CD4-positive, alpha-beta T cell treated with Interleukin-10 for 1 hour (primary cell): ENCODE measurements around the gene CYP3A4.
"Not testable (repeated sequence)": the region's sequence is repeated elsewhere in the genome, so short reads cannot be mapped to it uniquely, and the experiment has no call there.

Experiments
- DNase-seq: peaks from one replicate; pipeline ENCODE4 v3.0.0-alpha.2; 2020

Gene CYP3A4

DNA sequence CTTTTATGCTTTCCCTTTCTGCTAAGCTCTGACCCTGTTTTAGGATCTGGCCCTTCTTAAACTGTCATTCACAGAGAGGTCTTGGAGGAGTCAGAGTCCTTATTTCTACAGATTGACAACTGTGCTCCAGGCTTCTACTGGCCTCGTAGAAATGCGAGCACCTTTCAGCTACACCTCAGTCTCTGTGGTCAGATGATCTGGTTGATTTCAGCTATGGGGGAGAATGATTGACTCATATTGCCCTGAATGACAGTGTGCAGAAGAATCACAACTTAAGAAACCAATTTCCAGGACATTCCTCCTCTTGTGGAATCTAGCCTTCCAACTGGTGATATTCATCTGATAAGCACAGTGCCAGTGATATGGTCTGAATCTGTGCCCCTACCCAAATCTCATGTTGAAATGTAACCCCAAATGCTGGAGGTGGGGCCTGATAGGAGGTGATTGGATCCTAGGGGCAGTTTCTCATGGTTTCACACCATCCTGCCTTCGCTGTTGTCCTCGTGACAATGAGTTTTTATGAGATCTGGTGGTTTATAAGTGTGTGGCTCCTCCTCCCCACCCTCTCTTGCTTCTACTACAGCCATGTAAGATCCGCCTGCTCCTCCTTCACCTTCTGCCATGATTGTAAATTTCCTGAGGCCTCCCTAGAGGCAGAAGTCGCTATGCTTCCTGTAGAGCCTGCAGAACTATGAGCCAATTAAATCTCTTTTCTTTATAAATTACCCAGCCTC, 35.0 kb downstream of the CYP3A4 start:
- DNase-seq: no peak

DNA sequence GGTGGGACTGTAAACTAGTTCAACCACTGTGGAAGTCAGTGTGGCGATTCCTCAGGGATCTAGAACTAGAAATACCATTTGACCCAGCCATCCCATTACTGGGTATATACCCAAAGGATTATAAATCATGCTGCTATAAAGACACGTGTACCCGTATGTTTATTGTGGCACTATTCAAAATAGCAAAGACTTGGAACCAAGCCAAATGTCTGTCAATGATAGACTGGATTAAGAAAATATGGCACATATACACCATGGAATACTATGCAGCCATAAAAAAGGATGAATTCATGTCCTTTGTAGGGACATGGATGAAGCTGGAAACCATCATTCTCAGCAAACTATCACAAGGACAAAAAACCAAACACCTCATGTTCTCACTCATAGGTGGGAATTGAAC, 37.1 kb downstream of the CYP3A4 start:
- not testable (repeated sequence) for DNase-seq

DNA sequence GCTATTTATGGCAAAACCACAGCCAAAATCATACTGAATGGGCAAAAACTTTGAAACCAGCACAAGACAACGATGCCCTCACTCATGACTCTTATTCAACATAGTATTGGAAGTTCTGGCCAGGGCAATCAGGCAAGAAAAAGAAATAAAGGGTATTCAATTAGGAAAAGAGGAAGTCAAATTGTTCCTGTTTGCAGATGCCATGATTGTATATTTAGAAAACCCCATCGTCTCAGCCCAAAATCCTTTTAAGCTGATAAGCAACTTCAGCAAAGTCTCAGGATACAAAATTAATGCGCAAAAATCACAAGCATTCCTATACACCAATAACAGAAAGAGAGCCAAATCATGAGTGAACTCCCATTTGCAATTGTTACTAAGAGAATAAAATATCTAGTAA, 38.6 kb downstream of the CYP3A4 start:
- not testable (repeated sequence) for DNase-seq

DNA sequence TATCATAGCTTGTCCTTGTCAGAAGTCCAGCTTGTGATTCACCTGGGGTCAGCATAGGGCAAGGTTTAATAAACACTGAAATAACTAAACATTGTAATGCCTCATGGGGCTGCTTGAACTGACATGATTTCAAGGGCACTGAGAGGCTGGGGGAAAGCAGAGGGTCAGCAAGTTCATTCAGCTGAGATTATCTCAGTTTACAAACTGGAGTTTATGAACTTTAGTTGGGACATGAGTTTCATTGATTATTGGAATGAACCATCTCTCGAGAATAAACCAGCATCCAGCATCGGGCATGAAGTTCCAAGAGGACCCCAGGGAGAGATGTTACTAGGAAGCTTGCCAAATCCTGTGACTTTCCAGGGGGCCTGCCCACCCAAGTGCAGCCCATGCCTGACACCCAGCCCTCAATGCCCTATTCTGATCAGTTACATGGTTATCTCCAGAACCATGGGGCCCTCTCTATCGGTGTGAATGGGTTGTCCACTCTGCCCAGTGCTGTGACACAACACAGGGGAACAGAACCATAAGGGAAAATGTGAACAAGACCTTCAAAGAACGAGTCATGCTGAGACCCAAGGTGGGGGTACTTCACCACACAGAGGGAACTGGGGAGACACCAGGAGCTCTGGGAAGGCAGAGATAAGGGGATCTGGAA, 41.1 kb downstream of the CYP3A4 start:
- no peak for DNase-seq

DNA sequence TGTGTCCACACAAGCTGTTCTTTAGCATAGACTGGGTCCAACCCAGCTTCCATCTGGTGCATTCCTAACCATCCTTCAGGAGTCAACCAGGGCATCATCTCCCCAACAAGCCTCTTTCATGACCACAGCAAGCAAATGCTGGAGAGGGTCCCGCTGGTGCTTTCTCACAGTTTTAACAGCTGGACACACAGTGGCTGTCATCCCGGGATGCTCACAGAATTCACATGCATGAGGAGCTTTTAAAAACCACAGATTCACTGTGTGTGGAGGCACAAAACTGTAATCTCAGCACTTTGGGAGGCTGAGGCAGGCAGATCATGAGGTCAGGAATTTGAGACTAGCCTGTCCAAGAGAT, 42.6 kb downstream of the CYP3A4 start:
- DNase-seq: no peak

DNA sequence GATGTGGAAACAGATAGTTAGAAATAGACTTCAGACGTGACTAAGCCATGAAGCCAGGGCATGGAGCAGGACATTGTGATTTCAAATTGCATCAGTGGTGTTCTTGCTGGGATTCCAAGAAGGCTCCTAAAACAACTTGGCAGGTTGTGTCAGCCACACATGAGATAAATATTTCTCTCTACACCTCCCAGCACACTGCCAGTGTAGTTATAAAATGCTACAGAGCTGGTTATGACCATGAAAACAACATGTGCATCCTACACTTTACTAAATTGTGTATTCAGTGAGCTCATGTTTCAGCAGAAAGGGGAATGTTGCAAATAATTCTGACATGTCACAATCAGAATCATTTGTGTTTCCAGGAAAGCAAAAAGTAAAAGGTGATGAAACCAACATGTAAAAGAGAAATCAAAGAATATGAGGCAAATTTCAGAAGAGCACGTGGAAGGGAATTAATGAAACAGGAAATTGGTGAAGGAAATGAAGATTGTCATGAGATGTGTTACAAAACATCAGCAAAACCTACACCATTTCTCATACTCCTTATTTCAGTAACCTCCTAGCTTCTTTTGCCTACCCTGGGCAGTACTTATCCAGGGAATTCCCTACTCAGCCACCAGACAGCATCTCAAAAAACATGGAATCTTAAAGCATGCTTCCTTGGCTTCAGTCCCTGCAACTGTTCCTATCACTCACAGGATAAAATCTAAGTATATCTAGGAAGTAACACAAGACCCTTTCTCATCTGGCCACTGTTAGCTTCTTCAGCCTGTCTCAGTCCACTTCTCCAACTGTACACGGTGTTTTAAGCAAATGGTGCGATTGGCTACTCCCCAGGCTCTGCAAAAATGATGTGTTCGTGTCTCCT, 43.2 kb downstream of the CYP3A4 start:
- no peak for DNase-seq

DNA sequence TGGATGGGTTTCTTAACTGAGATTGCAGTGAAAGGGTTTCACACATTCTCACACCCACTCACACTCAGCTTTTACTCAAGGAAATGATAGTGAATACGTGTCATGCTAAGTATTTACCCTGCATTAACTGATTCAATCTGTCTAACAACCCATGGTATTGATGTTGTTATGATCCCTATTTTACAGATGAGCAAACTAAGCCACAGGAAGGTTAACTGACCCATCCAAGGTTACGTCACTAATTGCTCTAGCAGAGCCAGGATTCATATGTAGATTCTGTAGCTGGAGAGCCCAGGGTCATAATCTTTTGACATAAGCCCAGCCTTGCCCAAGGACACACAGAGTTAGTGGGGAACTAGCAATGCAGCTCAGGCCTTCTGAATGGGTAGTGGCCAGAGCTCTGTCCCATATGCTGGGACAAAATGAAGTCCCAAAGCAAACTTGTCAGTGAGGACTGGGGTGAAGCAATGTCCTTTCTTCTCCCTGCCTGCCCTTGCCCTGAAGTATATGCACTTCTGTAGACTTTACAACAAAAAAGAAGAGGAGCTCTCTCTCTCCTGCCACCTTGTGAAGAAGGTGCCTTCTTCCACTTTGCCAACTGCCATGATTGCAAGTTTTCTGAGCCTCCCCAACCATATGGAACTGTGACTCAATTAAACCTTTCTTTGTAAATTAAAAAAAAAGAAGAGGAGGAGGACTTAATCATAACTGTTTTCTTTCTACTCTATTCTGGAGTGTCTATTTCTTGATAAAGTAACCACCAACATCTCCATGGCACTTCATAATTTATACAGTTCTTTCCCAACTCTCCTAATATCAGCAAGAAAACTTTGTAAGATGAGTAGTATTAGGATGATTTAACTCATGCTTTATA, 44.0 kb downstream of the CYP3A4 start:
- DNase-seq: no peak

DNA sequence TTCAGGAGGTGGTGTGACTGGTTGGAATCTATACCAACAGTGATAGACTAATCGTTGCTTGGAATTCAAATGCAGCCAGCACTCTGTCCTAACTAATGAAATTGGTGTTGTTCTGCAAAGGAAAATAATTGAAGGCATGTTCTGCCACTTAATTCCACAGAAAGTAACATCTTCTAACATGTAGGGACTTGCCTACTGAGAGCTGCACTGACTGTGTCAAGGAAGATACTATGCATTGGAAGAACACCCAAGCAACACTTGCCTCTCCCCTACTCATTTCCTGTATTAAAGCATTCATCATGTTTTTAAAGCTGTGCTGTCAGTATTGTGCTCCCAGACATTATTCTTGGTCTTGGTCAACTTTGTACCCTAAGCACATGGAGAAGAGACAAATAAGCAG, 46.3 kb downstream of the CYP3A4 start:
- no peak for DNase-seq

DNA sequence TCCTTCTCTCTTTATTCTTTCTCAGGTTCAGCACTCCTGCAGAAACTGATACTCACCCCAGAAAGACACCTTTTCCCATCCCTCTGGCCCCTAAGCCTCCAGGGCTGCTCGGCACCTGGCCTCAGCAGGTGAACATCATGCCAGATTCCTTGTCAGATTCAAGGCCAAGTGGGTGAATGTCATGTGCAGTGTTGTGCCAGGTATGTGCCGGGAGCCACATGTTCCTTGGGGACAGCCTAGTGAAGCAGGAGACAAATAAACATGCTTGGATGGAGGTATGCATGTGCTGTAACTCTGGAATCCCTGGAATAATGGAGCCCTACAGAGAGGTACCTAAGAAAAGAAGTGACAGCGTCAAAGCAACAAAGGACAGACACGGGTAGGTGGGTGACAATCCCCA, 47.3 kb downstream of the CYP3A4 start:
- not testable (repeated sequence) for DNase-seq

DNA sequence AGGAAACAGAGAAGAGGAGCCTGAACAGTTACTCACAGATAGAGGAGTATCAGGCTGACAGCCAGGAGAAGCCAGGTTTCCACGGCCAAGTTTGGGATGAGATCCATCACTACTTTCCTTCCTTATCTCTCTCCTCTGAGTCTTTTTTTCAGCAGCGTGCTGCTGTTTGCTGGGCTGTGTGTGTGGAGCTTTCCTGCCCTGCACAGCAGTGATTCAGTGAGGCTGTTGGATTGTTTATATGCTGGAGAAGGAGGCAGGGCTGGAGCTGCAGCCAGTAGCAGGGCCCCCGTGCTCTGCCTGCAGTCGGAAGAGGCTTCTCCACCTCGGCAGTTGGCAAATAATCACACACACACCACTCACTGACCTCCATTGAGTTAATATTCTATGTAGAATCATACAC, 49.0 kb downstream of the CYP3A4 start, which contains the start of gene CYP3A7:
Gene CYP3A7, minus strand, starts transcription at position 210 of the 400 bp plus-strand sequence. Its CDS starts 103 bp downstream, at position 107.
- no peak for DNase-seq

DNA sequence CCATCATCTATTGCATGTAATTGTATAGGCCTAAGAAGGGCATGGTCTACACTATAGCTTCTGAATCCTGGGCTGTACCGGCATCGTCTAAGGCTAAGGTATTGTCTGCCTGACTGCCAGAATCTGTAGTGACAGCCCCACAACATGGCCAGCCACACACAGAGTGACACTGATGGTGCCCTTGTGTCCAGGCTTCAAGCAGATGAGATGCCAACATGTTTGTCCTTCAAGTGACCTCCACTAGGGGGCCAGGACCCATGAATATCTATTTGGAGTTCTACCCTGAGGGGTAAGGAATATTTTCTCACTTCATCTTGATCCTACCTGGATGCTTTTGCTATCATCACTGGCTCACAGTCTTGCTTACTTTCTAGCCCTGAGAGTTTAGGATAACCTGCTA, 50.5 kb downstream of the CYP3A4 start:
- DNase-seq: no peak

DNA sequence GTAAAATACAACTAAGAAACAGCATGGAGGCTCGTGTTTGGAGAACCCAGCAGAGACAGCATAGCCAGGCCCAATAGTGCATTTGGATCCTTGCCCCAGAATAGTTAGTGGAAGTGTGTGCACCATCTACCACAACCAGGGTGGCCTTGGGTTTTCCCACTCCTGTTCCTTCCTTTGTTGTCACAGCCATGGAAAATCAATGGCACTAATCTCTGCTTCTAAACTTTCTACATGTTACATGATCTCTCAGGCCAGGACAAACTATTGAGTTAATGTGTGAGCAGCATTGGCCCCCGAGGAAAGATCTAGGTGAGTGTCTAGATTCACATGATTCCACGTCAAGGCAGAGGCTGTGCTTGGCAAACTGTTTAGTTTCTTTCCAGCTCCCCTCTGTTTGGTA, 51.0 kb downstream of the CYP3A4 start:
- DNase-seq: no peak

DNA sequence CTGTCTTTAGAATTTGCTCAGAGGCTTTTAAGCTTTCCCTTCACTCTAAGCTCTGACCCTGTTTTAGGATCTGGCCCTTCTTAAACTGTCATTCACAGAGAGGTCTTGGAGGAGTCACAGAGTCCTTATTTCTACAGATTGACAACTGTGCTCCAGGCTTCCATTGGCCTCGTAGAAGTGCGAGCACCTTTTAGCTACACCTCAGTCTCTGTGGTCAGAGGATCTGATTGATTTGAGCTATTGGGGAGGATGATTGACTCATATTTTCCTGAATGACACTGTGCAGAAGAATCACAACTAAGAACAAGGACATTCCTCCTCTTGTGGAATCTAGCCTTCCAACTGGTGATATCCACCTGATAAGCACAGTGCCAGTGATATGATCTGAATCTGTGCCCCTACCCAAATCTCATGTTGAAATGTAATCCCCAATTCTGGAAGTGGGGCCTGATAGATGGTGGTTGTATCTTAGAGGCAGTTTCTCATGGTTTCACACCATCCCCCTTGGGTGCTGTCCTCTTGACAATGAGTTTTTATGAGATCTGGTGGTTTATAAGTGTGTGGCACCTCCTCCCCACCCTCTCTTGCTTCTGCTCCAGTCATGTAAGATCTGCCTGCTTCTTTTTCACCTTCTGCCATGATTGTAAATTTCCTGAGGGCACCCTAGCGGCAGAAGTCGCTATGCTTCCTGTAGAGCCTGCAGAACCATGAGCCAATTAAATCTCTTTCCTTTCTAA, 52.2 kb downstream of the CYP3A4 start:
- DNase-seq: no peak

DNA sequence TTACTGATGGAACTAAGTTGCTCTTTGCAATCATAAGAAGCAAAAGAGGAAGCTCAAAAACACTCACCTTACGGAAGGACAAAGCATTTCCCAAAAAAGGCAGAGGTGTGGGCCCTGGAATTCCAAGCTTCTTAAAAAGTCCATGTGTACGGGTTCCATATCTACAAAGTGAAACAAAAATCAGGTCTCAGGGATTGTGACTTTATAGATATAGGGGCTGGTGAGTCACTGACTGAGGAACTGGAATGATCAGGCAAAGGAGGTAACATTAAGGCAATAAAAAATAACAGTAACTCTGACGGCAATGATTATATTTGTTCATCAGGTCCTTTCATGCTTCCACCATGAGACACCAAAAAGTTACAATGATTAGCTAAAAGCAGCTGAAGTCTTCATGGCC, 53.0 kb downstream of the CYP3A4 start:
- no peak for DNase-seq

DNA sequence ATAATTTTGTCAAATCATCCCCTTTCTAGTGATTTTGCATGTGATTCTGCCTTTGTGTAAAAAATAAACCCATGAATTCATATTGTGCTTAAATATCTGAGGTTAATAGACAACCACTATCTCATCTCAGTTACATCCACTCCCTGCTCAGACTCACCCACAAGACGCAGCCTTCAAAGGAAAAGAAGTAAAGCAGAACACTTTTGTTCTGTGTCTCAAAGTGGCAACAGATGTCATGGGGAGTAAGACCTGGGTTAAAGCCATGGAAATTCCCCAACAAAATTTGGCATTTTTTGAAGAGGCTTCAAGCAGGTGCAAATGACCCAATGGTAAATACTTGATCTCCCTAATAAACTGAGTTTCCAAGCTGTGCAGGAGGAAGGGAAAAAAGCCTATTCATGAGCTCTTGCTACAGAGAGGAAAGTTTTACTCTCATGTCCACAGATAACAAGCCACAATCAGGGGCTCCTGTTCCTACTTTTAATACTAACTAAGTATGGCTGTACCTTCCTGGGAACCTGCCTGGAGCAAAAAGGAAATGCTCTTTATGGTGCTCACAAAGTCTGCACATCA, 53.7 kb downstream of the CYP3A4 start:
- no peak for DNase-seq

DNA sequence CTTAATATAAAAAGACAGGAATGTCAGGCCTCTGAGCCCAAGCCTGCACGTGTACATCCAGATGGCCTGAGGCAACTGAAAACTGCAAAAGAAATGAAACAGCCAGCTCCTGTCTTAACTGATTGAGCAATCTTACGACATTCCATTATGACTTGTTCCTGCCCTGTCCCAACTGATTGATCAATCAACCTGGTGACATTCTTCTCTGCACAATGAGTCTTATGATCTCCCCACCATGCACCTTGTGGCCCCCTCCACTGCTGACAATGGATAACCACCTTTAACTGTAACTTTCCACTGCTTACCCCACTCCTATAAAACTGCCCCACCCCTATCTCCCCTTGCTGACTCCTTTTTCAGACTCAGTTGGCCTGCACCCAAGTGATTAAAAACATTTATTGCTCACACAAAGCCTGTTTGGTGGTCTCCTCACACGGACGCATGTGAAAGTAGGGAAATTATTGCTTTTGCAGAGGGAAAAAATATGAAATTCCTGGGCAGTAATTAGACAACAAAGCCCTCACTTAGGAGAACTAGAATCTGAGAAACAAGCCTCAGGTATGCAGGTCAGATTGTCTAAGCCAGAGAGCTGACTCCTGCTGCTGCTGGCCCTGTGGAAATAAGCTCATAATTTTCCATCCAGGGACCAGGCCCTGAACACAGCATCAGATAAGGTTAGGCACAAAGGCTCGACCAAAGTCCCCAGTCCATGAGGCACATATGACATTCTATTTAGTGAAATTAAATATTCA, 54.3 kb downstream of the CYP3A4 start:
- no peak for DNase-seq

DNA sequence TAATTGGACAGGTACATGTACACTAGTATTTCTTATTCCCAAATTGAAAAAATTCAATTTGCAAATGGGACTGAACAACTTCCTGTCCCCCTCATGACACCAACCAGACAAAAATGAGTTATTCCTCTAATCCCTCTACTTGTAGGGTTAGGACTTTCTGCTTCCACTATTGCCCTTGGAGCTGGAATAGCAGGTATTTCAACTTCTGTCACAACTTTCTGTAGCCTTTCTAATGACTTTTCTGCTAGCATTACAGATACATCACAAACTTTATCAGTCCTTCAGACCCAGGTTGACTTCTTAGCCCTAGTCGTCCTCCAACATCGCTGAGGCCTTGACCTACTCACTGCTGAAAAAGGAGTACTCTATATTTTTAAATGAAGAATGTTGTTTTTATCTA, 55.4 kb downstream of the CYP3A4 start:
- DNase-seq: no peak

DNA sequence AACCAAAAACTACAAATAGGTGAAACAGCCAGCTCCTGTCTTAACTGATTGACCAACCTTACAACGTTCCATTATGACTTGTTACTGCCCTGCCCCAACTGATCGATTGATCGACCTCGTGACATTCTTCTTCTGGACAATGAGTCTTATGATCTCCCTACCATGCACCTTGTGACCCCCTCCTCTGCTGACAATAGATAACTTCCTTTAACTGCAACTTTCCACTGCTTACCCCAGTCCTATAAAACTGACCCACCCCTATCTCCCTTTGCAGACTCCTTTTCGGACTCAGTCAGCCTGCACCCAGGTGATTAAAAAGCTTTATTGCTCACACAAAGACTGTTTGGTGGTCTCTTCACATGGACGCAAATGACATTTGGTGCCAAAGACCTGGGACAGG, 60.8 kb downstream of the CYP3A4 start:
- DNase-seq: not testable (repeated sequence)

DNA sequence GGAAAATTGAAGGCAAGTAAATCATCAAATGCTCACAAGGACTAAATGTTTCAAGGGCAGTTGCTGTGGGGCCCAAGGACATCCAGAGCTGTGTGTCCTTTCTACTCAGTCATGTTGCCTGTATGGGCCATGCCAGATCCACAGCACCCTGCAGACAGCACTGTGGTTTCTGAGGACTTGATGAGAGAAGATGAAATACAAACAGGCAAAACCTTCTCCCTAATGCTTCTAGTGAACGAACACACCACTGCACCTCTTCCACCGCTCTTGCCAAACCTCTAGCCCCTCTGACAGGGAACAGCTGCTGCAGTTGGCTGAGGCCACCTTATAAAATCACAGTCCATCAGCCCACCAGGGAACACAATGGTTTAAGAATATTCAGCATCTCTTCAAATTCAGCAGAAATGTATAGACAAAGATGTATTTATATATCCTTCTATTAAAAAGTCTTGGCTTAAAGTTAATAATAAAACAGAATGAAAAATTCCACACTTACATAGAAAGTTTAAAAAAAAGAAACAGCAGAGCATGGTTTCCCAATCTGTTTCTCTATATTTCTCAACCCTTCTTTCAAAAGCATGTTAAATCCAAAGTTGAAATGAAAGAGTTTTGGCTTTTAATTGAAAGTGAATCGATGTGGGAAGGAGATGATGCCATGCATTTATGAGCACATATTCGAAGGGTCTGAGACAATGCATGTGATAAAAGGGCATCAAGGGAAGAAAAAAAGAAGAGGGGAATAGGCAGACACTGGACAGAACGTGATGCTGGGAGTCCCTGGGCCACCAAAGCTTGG, 63.0 kb downstream of the CYP3A4 start:
- no peak for DNase-seq
